NCI-H460 (cell line): Measurements from ENCODE around the gene INPP5E. TPM values are rescaled to one million over a fixed set of nuclear protein-coding genes. Genes with fewer than 3 reads are reported as not detected.
"Not testable (repeated sequence)": the region's sequence is repeated elsewhere in the genome, so short reads cannot be mapped to it uniquely, and the experiment has no call there.

Experiments used
- DNase-seq: peaks from one replicate; pipeline ENCODE4 v3.0.0-alpha.2; 2016; ENCODE audit warnings: low read depth; ENCODE audit errors: extremely low read depth
- total RNA-seq: library from RNA; depleted of rRNA; stranded (reverse); fragments of >200 nt; shearing (Covaris generic); gene quantifications from 2 replicates; pipeline ENCODE4 v1.2.3, GENCODE V29; 2014

INPP5E gene
- total RNA-seq, 1 experiment from 2014 or later, result 9.6 TPM

GRCh38 chr9:136407061-136407460 is 32.6 kb downstream of the INPP5E start:
- DNase-seq, result not testable (repeated sequence)

- DNase-seq, result not testable (repeated sequence)
Measured at GRCh38 chr9:136405904-136406303, 33.7 kb downstream of the INPP5E start.

GRCh38 chr9:136405481-136405880 is 34.2 kb downstream of the INPP5E start:
- DNase-seq, result no peak

- DNase-seq, result no peak
Measured at GRCh38 chr9:136404801-136405136, 34.9 kb downstream of the INPP5E start.

- DNase-seq, result no peak
Measured at GRCh38 chr9:136403915-136404800, 35.5 kb downstream of the INPP5E start.

- DNase-seq, result no peak
Measured at GRCh38 chr9:136403538-136403914, 36.1 kb downstream of the INPP5E start.

GRCh38 chr9:136402067-136402466 is 37.6 kb downstream of the INPP5E start:
- DNase-seq, result no peak

GRCh38 chr9:136401173-136401922 is 38.3 kb downstream of the INPP5E start:
- no peak for DNase-seq

GRCh38 chr9:136400038-136400834 is 39.4 kb downstream of the INPP5E start, which contains the start of gene SNAPC4:
TSS of gene SNAPC4 (minus strand) at chr9:136400170. CDS start at chr9:136398428, 1,742 bp downstream.
- DNase-seq, result peak; percentile 84

GRCh38 chr9:136399176-136400037 is 40.2 kb downstream of the INPP5E start:
- DNase-seq, result no peak

- no peak for DNase-seq
Measured at GRCh38 chr9:136398286-136398685, 41.4 kb downstream of the INPP5E start.

- DNase-seq, result no peak
Measured at GRCh38 chr9:136397643-136398042, 42.0 kb downstream of the INPP5E start.

- no peak for DNase-seq
Measured at GRCh38 chr9:136396219-136396515, 43.5 kb downstream of the INPP5E start.

GRCh38 chr9:136395345-136396218 is 44.1 kb downstream of the INPP5E start:
- DNase-seq, result no peak

GRCh38 chr9:136395020-136395340 is 44.7 kb downstream of the INPP5E start:
- DNase-seq, result no peak

- DNase-seq, result no peak
Measured at GRCh38 chr9:136394312-136395019, 45.2 kb downstream of the INPP5E start.

GRCh38 chr9:136393531-136393930 is 46.1 kb downstream of the INPP5E start:
- no peak for DNase-seq

- DNase-seq, result no peak
Measured at GRCh38 chr9:136392538-136393449, 46.9 kb downstream of the INPP5E start.
